OCI-LY7 (cell line): ENCODE measurements around the gene PTGR2.

Source experiments
- CTCF ChIP-seq: fragments of 200-600 bp; sonication (generic); conservative IDR thresholded peaks from 2 replicates; pipeline ENCODE4 v1.5.1; 2014; ENCODE audit warnings: mild to moderate bottlenecking, antibody characterized with exemption, low read length, moderate library complexity, mixed read lengths
- EZH2phosphoT487 ChIP-seq: fragments of 200-600 bp; sonication (generic); IDR thresholded peaks from 2 replicates; pipeline ENCODE4 v1.6.1; 2018; ENCODE audit warnings: low read depth, borderline replicate concordance, mild to moderate bottlenecking, mixed run types, antibody characterized with exemption, low read length, moderate library complexity, mixed read lengths

- TF ChIP-seq CTCF (no peak), EZH2phosphoT487 (no peak)
Observed at GRCh38 chr14:73815849-73816248, 35.8 kb upstream of the PTGR2 start.
